ENCODE measurements around the gene RAVER1.
"Not testable (repeated sequence)": the region's sequence is repeated elsewhere in the genome, so short reads cannot be mapped to it uniquely, and the experiment has no call there.

RAVER1 gene, protein sequence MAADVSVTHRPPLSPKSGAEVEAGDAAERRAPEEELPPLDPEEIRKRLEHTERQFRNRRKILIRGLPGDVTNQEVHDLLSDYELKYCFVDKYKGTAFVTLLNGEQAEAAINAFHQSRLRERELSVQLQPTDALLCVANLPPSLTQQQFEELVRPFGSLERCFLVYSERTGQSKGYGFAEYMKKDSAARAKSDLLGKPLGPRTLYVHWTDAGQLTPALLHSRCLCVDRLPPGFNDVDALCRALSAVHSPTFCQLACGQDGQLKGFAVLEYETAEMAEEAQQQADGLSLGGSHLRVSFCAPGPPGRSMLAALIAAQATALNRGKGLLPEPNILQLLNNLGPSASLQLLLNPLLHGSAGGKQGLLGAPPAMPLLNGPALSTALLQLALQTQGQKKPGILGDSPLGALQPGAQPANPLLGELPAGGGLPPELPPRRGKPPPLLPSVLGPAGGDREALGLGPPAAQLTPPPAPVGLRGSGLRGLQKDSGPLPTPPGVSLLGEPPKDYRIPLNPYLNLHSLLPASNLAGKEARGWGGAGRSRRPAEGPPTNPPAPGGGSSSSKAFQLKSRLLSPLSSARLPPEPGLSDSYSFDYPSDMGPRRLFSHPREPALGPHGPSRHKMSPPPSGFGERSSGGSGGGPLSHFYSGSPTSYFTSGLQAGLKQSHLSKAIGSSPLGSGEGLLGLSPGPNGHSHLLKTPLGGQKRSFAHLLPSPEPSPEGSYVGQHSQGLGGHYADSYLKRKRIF

DNA sequence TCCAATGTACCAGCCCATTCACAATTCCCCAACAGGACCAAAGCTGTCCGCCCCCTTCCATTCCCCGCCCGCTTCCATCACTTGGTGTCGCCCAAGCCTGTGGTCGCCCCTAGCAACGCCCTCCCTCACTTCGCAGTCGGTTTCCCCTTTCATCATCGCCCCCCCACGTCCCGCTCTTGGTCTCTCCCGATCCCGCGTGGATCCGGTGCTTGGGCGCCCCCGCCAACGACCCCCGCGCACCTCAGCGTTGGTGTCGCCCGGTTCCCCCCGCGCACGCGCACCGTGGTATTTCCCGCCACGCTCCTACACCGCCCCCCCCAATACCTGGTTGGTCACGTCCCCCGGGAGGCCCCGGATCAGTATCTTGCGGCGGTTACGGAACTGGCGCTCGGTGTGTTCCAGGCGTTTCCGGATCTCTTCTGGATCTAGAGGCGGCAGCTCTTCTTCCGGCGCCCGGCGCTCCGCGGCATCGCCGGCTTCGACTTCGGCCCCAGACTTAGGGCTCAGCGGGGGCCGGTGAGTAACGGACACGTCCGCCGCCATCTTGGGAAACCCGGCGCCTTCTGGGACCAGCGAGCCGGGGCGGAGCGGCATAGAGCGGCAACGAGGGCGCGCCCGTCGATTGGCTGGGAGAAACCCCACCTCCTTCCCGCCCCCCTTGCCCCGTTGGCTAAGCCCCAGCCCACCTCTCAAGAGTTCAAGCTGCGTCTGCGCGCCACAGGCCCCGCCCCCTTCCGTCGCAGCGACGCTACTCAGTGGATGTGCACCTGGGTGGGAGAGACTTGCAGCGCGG, at the start of gene RAVER1:
Gene RAVER1 (minus strand): TSS at position 565 of the 793 bp plus-strand sequence. CDS start 22 bp downstream, at position 543.
- peak; percentile 94 for DNase-seq (ENCODE audit: low read depth)

DNA sequence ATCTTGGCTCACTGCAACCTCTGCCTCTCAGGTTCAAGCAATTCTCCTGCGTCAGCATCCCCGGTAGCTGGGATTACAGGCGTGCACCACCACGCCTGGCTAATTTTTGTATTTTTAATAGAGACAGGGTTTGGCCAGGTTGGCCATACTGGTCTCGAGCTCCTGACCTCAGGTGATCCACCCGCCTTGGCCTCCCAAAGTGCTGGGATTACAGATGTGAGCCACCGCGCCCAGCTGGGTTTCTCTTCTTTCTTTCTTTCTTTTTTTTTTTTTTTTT, 49.8 kb upstream of the RAVER1 start:
- DNase-seq (ENCODE audit: low read depth): not testable (repeated sequence)

DNA sequence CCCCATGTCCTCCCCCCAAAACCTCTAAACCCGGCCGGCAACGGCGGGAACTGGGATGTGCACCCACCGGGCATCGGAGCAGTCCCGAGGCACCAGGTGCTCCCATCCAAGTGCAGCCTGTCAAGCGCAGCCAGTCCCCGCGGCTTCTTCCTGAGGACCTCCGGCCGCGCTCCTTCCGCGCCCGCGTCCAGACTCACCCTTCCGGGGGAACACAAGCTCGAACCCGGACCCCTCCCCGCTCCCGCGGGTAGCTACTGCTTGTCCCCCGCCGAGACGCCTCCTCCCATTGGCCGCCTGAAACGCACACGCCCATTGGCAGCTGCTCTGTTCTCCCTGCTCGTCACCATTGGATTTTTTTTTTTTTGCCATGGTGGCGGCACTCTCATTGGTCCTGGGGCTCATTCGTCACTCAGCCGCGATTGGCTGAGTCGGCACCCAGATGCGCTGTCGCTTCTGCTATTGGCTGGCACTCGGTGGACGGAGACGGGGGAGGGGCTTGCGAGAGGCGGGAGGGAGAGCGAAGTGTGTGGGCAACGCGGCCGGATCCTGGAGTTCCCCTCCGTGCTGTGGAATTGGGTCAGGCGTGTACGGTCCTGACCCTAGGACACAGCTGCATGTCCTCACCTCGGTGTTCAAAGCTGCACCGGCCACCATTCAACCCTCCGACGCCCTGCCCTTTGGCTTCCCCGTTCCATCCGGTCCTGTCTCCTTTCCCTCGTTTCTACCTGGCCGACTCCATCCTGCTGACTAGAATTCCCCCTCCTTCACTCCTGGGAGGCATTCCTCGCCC, 47.2 kb upstream of the RAVER1 start, which contains the start of gene TYK2:
Gene TYK2 (minus strand): TSS at position 260 of the 790 bp plus-strand sequence. CDS start 2,166 bp downstream, outside the sequence.
- DNase-seq (ENCODE audit: low read depth): peak; percentile 93

DNA sequence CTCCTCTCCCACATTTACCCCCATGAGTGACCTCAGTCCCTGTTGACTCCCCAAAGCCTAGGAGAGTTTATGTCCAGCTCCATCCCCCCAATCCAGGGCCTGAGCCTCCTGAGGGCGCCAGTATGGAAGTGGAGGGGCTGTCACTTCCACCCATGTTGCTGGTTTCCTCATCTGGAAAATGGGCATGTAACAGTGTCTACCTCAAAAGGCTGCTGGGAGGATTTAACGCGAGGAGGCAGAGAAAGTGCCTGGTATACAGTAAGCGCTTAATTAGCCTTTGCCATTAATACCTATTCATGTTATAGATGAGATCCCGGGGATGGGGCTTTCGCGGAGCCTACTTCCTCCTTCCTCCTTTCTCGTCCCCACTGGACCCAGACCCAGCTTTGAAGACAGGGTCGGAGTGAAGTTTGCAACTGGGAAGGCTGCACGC, 46.6 kb upstream of the RAVER1 start:
- no peak for DNase-seq (ENCODE audit: low read depth)

DNA sequence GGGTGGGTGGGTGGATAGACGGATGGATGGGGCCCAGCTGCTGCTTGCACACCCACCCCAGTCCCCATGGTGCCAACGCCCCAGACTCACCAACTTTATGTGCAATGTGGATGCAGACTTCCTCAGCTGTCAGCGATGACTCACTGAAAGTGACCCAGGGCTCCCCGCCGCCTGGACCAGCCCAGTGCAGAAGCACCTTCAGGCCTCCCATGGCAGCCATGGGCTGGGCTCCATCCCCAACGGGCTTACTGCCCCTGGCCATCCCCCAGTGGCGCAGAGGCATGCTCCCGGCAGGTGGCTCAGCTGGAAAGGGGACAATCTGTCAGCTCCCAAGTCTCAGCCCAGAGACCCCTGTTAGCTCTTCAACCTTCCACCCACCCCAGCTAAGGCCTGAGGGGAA, 44.8 kb upstream of the RAVER1 start:
- DNase-seq (ENCODE audit: low read depth): no peak

DNA sequence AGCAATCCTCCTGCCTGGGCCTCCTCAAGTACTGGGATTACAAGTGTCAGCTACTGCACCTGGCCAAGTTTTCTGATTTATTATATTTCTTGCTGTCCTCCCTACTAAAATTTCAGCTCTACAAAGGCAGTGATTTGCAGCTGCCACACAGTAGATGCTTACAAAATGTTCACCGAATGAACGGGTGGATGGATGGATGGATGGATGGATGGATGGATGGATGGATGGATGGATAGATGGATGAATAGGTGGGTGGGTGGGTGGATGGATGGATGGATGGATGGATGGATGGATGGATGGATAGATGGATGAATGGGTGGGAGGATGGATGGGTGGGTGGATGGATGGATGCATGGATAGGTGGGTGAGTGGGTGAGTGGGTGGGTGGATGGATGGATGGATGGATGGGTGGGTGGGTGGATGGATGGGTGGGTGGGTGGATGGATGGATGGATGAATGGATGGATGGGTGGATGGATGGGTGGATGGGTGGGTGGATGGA, 43.9 kb upstream of the RAVER1 start:
- not testable (repeated sequence) for DNase-seq (ENCODE audit: low read depth)

DNA sequence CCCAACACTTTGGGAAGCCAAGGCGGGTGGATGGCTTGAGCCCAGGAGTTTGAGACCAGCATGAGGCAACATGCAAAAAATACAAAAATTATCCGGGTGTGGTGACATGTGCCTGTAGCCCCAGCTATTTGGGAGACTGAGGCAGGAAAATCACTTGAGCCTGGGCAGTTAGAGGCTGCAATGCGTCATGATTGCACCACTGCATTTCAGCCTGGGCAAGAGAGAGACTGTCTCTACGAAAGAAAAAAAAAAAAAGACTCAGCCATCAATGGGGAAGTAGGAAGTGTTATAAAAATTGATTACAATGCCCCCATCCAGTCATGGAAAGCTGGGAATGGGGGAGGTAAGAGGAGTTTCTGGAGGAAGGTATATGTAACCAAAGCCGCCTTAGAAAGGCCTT, 41.6 kb upstream of the RAVER1 start:
- no peak for DNase-seq (ENCODE audit: low read depth)

DNA sequence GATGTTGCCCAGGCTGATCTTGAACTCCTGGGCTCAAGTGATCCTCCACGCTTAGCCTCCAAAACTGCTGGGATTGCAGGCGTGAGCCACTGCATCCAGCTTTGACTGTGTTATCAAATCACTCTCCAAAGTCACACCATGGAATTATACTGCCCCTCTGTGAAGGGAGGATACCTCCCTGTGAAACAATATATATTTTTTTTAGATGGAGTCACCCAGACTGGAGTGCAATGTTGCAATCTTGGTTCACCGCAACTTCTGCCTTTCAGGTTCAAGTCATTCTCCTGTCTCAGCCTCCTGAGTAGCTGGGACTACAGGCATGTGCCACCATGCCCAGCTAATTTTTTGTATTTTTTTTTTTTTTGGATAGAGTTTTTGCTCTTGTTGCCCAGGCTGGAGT, 39.4 kb upstream of the RAVER1 start:
- DNase-seq (ENCODE audit: low read depth): no peak

DNA sequence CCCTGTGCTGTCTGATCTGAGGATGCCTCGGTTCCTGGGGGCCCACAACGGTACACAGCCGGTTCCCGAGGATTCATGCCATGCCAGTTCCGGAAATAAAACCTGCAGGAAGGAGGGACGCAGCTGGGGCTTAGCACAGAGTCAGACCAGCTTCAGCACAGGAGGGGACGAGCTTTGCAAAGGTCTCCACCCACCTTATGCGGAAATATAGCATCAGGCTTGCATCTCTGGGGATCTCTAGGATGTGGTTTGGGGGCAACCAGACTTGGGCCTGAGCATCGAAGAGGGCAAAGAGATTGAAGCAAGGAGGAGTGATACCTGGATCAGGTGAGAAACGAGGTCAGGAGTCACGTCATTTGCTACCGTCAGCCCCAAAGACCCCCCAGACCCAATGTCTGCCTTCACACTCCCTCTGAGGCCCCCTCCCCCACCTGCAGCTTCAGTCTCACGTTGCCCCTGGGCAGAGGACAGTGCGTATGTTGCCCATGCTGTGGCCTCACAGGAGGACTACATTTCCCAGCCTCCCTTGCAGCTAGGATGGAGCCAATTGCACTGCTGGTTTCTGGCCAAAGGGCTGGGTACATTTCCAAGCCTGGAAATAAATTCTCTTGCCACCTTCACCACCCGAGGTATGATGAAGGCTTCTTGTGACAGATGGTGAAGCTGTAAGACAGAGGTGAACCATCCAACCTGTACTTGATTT, 34.9 kb upstream of the RAVER1 start:
- DNase-seq (ENCODE audit: low read depth): no peak

DNA sequence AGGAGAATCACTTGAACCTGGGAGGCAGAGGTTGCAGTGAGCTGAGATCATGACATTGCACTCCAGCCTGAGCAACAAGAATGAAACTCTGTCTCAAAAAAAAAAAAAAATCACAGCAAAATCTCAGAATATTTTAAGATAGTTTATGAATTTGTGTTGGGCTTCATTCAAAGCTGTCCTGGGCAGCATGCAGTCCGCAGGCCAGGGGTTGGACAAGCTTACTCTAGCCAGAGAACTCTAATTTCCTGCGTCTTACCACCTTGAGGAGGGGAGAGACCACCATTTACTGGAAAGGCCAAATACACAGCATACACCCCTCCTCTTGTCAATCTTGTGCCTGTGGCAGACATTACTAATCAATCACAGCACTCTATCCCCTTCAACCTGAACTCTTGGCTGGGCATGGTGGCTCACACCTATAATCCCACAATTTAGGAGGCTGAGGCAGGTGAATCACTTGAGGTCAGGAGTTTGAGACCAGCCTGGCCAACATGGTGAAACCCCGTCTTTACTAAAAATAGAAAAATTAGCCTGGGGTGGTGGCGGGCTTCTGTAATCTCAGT, 33.7 kb upstream of the RAVER1 start:
- not testable (repeated sequence) for DNase-seq (ENCODE audit: low read depth)

DNA sequence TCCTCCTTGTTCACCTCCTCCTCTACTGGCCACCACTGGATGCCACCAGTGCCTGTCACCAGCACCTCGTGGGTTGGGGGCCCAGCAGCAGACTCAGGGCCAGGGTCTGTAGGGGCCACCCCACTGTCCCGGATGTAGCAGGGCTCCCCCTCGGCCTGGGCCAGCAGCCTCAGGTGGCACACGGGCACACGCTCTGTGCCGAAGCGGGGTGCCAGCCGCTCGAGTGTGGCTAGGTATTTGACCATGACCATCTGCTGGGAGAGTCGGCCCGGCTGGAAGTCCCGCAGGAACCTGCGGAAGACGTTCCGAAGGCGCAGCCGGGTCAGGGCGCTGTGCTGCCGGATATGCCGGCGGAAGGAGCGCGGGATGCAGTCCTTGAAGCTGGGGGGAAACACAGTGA, 32.2 kb upstream of the RAVER1 start:
- no peak for DNase-seq (ENCODE audit: low read depth)

DNA sequence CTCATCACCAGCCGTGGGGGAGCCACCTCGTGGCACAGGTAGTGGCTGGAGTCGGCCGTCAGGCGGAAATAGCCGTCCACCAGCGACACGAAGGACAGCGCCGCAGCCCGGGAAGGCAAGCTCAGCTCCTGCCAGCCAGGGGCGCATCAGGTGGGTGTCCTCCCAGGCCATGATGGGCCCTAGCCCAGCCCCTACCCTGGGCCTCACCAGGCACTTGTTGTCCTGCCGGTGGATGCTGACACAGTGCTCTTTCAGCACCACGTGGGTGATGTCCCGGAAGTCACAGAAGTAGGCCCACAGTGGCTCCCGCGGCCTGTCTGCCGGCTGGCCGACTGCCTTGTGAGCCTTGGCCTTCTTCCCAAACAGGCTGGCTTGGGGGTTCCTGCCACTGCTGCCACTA, 31.3 kb upstream of the RAVER1 start:
- no peak for DNase-seq (ENCODE audit: low read depth)

DNA sequence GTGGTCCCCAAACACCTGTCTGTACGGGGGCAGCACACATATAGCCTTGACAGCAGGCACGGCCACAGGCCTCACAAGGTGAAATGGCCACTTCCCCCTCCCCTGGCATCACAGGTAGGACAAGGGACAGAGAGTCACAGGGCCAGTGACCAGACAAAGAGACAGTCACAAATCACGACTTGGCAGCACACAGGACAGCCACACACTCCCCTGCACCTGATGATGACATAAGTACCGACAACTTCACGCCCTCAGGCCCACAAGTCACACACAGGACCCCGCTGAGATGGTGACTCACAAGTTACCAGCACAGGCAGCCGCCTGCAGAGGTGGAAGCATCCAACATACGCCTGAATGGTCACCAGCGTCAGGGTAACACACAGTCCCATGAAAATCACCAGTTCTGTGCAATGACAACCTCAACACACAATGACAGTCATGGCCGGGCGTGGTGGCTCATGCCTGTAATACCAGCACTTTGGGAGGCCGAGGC, 30.5 kb upstream of the RAVER1 start:
- no peak for DNase-seq (ENCODE audit: low read depth)

DNA sequence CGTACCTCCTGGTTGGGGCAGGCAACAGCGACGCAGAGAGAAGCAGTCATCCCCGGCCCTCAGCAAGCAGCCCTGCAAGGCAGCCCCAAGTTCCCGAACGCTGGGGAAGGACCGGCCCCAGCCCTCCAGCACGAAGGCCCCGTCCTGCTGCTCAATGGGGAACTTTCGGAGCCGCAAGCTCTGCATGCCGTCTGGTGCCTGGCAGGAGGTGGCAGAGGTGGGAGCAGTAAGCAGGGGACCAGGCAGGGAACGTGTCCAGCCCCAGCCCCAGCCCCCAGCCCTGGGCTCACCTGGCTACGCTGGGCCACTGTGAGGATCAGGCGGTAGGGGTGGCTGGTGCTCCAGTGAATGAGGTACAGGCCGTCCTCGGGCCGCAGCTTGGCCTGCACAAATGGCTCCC, 28.9 kb upstream of the RAVER1 start:
- no peak for DNase-seq (ENCODE audit: low read depth)

DNA sequence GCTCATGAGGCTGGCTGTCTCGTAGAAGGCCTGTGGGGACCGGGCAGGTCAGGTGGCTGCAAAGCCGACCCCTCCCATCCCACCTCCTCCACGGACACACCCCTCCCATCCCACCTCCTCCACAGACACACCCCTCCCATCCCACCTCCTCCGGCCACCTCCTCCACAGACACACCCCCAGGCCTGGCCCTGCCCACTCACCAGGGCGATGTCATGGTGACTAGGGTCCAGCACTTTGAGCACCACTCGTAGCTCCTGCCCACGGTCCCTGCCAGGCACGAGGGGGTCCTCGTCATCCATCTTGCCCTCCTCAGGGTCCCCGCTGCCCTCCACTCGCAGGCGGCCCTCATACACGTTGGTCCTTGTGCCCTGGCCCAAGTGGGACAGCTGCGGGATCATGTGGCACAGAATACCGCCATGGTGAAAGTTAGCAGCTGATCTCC, 28.3 kb upstream of the RAVER1 start:
- no peak for DNase-seq (ENCODE audit: low read depth)

DNA sequence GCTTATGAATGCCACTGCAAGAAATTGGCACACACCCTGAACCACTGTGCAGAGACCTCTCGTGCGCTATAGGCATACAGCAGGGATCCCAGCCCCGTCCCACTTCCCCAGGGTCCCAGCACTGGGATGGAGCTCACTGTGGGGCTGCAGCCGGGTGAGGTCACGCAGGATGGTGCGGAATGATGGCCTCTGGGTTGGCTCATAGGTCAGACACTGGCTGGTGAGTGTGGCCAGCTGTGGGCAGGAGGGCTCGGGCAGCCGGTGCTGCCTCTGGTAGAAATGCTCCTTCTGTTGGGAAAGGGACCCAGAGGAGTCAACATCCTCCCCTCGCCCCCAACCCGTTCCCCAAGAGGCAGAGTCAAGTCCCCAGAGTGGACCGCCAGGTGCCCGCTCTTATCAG, 23.1 kb upstream of the RAVER1 start:
- DNase-seq (ENCODE audit: low read depth): no peak

DNA sequence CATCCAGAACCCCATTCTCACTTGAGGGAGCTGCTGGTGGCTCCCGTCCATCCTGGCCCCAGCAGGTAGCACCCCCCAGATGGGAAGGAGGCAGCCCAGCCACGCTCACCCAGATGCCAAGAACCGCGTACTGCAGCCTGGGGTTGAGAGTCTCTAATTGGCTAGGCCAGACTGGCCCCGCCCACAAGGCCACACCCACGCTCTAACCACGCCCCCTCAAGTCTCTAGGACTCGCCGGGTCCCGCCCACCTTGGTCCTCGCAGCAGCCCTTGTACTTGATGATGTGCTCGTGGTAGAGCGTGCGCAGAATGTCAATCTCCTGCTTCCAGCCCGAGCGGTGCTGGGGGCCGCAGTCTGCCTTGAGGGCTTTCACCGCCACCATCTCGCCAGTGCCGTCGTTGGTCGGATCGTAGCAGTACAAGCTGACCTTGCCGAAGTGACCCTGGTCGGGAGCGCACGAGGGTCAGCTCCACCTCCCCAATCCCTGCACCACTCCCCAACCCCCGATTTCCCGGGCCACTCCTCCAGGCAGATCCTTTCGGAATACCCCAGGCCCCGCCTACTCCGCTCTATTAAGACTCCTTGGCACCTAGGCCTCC, 20.6 kb upstream of the RAVER1 start:
- DNase-seq (ENCODE audit: low read depth): no peak

DNA sequence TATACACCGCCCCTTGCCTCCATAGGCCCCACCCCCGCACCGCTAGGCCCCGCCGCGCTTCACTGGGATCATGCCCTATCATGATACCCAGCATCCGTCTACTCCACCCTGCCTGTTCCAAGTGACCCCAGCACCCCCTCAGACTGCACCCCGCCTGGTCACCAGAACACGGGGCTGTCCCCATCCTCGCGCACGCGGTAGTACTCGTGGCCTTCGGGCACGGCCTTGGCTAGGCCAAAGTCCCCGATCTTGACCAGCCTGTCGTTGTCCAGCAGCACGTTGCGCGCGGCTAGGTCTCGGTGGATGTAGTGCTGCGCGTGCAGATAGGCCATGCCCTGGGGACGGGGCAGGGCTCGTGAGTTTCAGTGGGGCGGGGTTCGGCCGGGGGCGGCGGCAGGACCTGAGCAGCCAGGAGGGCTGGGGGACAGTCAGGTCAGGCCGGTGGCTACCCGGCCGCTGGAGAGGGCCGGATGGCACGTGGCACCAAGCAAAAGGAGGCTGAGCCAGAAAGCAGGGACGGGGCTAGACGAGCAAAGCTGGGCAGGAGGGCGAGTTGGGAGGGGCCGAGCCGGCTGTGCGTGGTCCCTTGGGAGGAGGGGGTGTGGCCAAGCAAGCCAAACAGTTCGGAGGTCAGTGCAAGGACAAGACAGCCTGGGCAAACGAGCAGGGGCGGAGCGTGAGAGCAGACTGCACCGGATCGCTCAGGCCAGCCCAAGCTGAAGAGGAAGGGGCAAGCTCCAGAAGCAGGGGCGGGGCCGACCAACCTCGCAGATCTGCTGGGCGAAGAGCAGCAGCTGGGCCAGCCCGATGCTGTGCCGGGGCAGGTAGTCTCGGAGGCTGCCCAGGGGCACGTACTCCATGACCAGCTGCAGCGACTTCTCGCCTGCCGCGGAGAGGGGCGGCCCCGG, 19.7 kb upstream of the RAVER1 start:
- DNase-seq (ENCODE audit: low read depth): no peak

DNA sequence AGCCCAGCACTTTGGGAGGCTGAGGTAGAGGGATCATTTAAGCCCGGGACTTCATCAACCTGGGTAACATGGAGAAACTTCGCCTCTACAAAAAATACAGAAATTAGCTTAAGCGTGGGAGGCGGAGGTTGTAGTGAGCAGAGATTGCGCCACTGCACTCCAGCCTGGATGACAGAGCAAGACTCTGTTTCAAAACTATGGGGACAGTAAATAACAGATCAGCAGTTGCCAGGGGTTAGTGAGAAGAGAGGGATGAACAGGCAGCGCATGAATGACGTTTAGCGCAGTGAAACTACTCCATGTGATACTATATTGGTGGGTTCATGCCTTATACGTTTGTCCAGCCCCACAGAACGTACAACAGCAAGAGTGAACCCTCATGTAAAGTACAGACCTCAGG, 13.2 kb upstream of the RAVER1 start:
- no peak for DNase-seq (ENCODE audit: low read depth)
